IPS-20b (cell line): Measurements from ENCODE around the gene THAP7.
"Not testable (repeated sequence)": the region's sequence is repeated elsewhere in the genome, so short reads cannot be mapped to it uniquely, and the experiment has no call there.

Experiments used
- H3K27ac ChIP-seq: one replicate; pipeline ENCODE4 v1.5.1; 2013; ENCODE audit warnings: low read length
- H3K27me3 ChIP-seq: 2 replicates; pipeline ENCODE4 v1.6.1; 2013; ENCODE audit warnings: mild to moderate bottlenecking, low read length, inconsistent platforms; ENCODE audit not compliant: insufficient read depth
- H3K36me3 ChIP-seq: 2 replicates; pipeline ENCODE4 v1.6.1; 2013; ENCODE audit warnings: low read depth, mild to moderate bottlenecking, inconsistent platforms, low read length, moderate library complexity; ENCODE audit not compliant: insufficient read depth
- H3K4me1 ChIP-seq: 2 replicates; pipeline ENCODE4 v1.6.1; 2013; ENCODE audit warnings: mild to moderate bottlenecking, control low read depth, inconsistent platforms, low read length, moderate library complexity; ENCODE audit not compliant: insufficient read depth
- H3K4me3 ChIP-seq: 2 replicates; pipeline ENCODE4 v1.5.1; 2013; ENCODE audit warnings: mild to moderate bottlenecking, low read length, inconsistent platforms
- H3K9ac ChIP-seq: 2 replicates; pipeline ENCODE4 v1.6.1; 2013; ENCODE audit warnings: low read depth, mild to moderate bottlenecking, inconsistent platforms, low read length, moderate library complexity
- H3K9me3 ChIP-seq: 2 replicates; pipeline ENCODE4 v1.6.1; 2013; ENCODE audit warnings: mild to moderate bottlenecking, low read depth, low read length, inconsistent platforms; ENCODE audit not compliant: insufficient read depth

The THAP7 gene

GRCh38 chr22:21001601-21002325 is at the start of gene THAP7:
Gene THAP7, minus strand, starts transcription at chr22:21002118. Its CDS starts 207 bp downstream, at chr22:21001911.
- Histone ChIP-seq H3K4me1 (peaks cover 13% of the 10 kb centered on the region), H3K9me3 (no peaks in the 10 kb centered on the region), H3K36me3 (peaks cover 25% of the 10 kb centered on the region), H3K4me3 (peak within 1 kb of the TSS; percentile 91), H3K27me3 (no peaks in the 10 kb centered on the region), H3K9ac (peak within 1 kb of the TSS; percentile 95), H3K27ac (peak within 1 kb of the TSS; percentile 79)

- H3K27ac ChIP-seq, result no peak overlapping the region
- H3K9ac ChIP-seq, result no peak overlapping the region
- no peaks in the 10 kb centered on the region for H3K9me3 ChIP-seq
- H3K4me1 ChIP-seq, result peaks cover 10% of the 10 kb centered on the region
- no peaks in the 10 kb centered on the region for H3K27me3 ChIP-seq
- no peaks in the 10 kb centered on the region for H3K36me3 ChIP-seq
- no peak overlapping the region; the same call in 1 of the 2 replicates for H3K4me3 ChIP-seq
Measured at GRCh38 chr22:21051145-21051830, 49.4 kb upstream of the THAP7 start.

GRCh38 chr22:21048965-21049364 is 47.0 kb upstream of the THAP7 start:
- not testable (repeated sequence) for H3K27ac ChIP-seq, H3K36me3 ChIP-seq, H3K4me3 ChIP-seq, H3K9me3 ChIP-seq, H3K9ac ChIP-seq
- H3K4me1 ChIP-seq, result peaks cover 17% of the 10 kb centered on the region
- peaks cover 14% of the 10 kb centered on the region for H3K27me3 ChIP-seq

GRCh38 chr22:21048448-21048847 is 46.5 kb upstream of the THAP7 start:
- not testable (repeated sequence) for H3K4me3 ChIP-seq, H3K9me3 ChIP-seq, H3K27ac ChIP-seq, H3K9ac ChIP-seq, H3K36me3 ChIP-seq
- Histone ChIP-seq H3K4me1 (peaks cover 17% of the 10 kb centered on the region), H3K27me3 (peaks cover 19% of the 10 kb centered on the region)

GRCh38 chr22:21047730-21048129 is 45.8 kb upstream of the THAP7 start:
- peaks cover 21% of the 10 kb centered on the region for H3K27me3 ChIP-seq
- H3K36me3 ChIP-seq, result no peaks in the 10 kb centered on the region
- H3K4me1 ChIP-seq, result peaks cover 17% of the 10 kb centered on the region
- H3K9ac ChIP-seq, result no peak overlapping the region
- H3K9me3 ChIP-seq, result no peaks in the 10 kb centered on the region
- no peak overlapping the region for H3K27ac ChIP-seq
- no peak overlapping the region for H3K4me3 ChIP-seq

- H3K4me3 ChIP-seq, result no peak overlapping the region
- H3K27ac ChIP-seq, result no peak overlapping the region
- no peaks in the 10 kb centered on the region for H3K36me3 ChIP-seq
- peaks cover 21% of the 10 kb centered on the region for H3K27me3 ChIP-seq
- H3K9ac ChIP-seq, result no peak overlapping the region
- H3K9me3 ChIP-seq, result no peaks in the 10 kb centered on the region
- H3K4me1 ChIP-seq, result peaks cover 16% of the 10 kb centered on the region
Measured at GRCh38 chr22:21047035-21047661, 45.2 kb upstream of the THAP7 start.

GRCh38 chr22:21045585-21046294 is 43.8 kb upstream of the THAP7 start, which contains the start of gene LRRC74B:
Gene LRRC74B, plus strand, starts transcription at chr22:21045946. Its CDS starts 41 bp downstream, at chr22:21045987.
- H3K36me3 ChIP-seq, result no peaks in the 10 kb centered on the region
- H3K4me1 ChIP-seq, result peaks cover 6% of the 10 kb centered on the region
- peak within 1 kb of the TSS; percentile 83 for H3K4me3 ChIP-seq
- H3K9me3 ChIP-seq, result no peaks in the 10 kb centered on the region
- H3K27me3 ChIP-seq, result peaks cover 21% of the 10 kb centered on the region
- H3K9ac ChIP-seq, result peak within 1 kb of the TSS; percentile 34; the same call in 1 of the 2 replicates
- no peak within 1 kb of the TSS for H3K27ac ChIP-seq

- H3K27ac ChIP-seq, result no peak overlapping the region
- no peaks in the 10 kb centered on the region for H3K36me3 ChIP-seq
- peak overlapping the region; percentile 83 for H3K4me3 ChIP-seq
- no peaks in the 10 kb centered on the region for H3K9me3 ChIP-seq
- H3K27me3 ChIP-seq, result peaks cover 21% of the 10 kb centered on the region
- peaks cover 6% of the 10 kb centered on the region for H3K4me1 ChIP-seq
- H3K9ac ChIP-seq, result no peak overlapping the region
Measured at GRCh38 chr22:21044931-21045584, 43.1 kb upstream of the THAP7 start.

GRCh38 chr22:21043860-21044535 is 42.1 kb upstream of the THAP7 start:
- H3K27ac ChIP-seq, result no peak overlapping the region
- no peak overlapping the region for H3K4me3 ChIP-seq
- H3K9ac ChIP-seq, result no peak overlapping the region
- peaks cover 21% of the 10 kb centered on the region for H3K27me3 ChIP-seq
- H3K36me3 ChIP-seq, result no peaks in the 10 kb centered on the region
- no peaks in the 10 kb centered on the region for H3K9me3 ChIP-seq
- peaks cover 6% of the 10 kb centered on the region for H3K4me1 ChIP-seq

- Histone ChIP-seq H3K27me3 (peaks cover 21% of the 10 kb centered on the region), H3K4me3 (no peak overlapping the region), H3K36me3 (no peaks in the 10 kb centered on the region), H3K9me3 (no peaks in the 10 kb centered on the region), H3K27ac (no peak overlapping the region), H3K9ac (no peak overlapping the region), H3K4me1 (peaks cover 6% of the 10 kb centered on the region)
Measured at GRCh38 chr22:21042978-21043859, 41.3 kb upstream of the THAP7 start.
